Renal cortical epithelial cell (primary cell): Measurements from ENCODE around the gene RASGEF1C. TPM values are rescaled to one million over a fixed set of nuclear protein-coding genes. Genes with fewer than 3 reads are reported as not detected.

Experiments used
- DNase-seq: peaks from one replicate; pipeline ENCODE4 v3.0.0-alpha.2; 2011; ENCODE audit warnings: low read depth
- total RNA-seq: library from RNA; depleted of rRNA; stranded (reverse); fragments of >200 nt; gene quantifications from 2 replicates; pipeline ENCODE4 v1.2.3, GENCODE V29; 2014

Gene RASGEF1C
- total RNA-seq, 1 donor from 2014 or later: not detected

GRCh38 chr5:180054226-180054625, 154.8 kb downstream of the RASGEF1C start:
- DNase-seq: no peak

GRCh38 chr5:180053061-180053602, 155.9 kb downstream of the RASGEF1C start:
- DNase-seq: no peak

- no peak for DNase-seq
These were observed 156.7 kb downstream of the RASGEF1C start for GRCh38 chr5:180052211-180052818.

Other genes starting within 250 kb of the RASGEF1C start
- 29.7 and 58.5 TPM in 2 replicates for gene RNF130, start 137.5 kb downstream of the RASGEF1C start, total RNA-seq
- gene MAPK9, start 82.9 kb upstream of the RASGEF1C start, total RNA-seq: 31.3 and 32.3 TPM in 2 replicates
- gene GFPT2, start 144.1 kb upstream of the RASGEF1C start, total RNA-seq: 2.6 and 10.2 TPM in 2 replicates